OCI-LY1 (cell line): ENCODE measurements around the gene FZR1.

ENCODE experiments used
- H2AFZ ChIP-seq: fragments of 200-600 bp; sonication (generic), shearing (Covaris generic); 2 replicates; pipeline ENCODE4 v1.6.0; 2014; ENCODE audit warnings: antibody characterized with exemption, mild to moderate bottlenecking, low read length
- H3F3A ChIP-seq: fragments of 200-600 bp; sonication (generic), shearing (Covaris generic); 2 replicates; pipeline ENCODE4 v1.6.0; 2014; ENCODE audit warnings: mild to moderate bottlenecking, antibody characterized with exemption, low read length, moderate library complexity; ENCODE audit not compliant: insufficient read depth
- H3K27ac ChIP-seq: fragments of 200-600 bp; sonication (generic); 2 replicates; pipeline ENCODE4 v1.5.1; 2014; ENCODE audit warnings: low read length, mixed run types, mild to moderate bottlenecking, low read depth; ENCODE audit not compliant: poor library complexity, severe bottlenecking
- H3K27me3 ChIP-seq: fragments of 200-600 bp; sonication (generic); 2 replicates; pipeline ENCODE4 v1.6.0; 2014; ENCODE audit warnings: antibody characterized with exemption, mild to moderate bottlenecking, low read length, moderate library complexity; ENCODE audit not compliant: insufficient read depth
- H3K36me3 ChIP-seq: fragments of 200-600 bp; sonication (generic); 2 replicates; pipeline ENCODE4 v1.6.1; 2014; ENCODE audit warnings: mild to moderate bottlenecking, antibody characterized with exemption, low read length, moderate library complexity, mixed read lengths; ENCODE audit not compliant: insufficient read depth
- H3K4me1 ChIP-seq: fragments of 200-600 bp; sonication (generic); 2 replicates; pipeline ENCODE4 v1.5.1; 2014; ENCODE audit warnings: mild to moderate bottlenecking, low read length, moderate library complexity; ENCODE audit not compliant: insufficient read depth, severe bottlenecking
- H3K4me2 ChIP-seq: fragments of 200-600 bp; sonication (generic), shearing (Covaris generic); 2 replicates; pipeline ENCODE4 v1.6.1; 2014; ENCODE audit warnings: low read length
- H3K4me3 ChIP-seq: fragments of 200-600 bp; sonication (generic); 2 replicates; pipeline ENCODE4 v1.5.1; 2014; ENCODE audit warnings: low read length, low read depth, mild to moderate bottlenecking, mixed read lengths; ENCODE audit not compliant: poor library complexity, severe bottlenecking
- H3K79me2 ChIP-seq: fragments of 200-600 bp; shearing (Covaris generic); 2 replicates; pipeline ENCODE4 v1.6.1; 2016; ENCODE audit warnings: mixed run types, low read length, mixed read lengths; ENCODE audit not compliant: insufficient read depth
- H3K9ac ChIP-seq: fragments of 200-600 bp; sonication (generic), shearing (Covaris generic); 2 replicates; pipeline ENCODE4 v1.6.1; 2014; ENCODE audit warnings: mild to moderate bottlenecking, low read length, mixed read lengths
- H3K9me2 ChIP-seq: fragments of 200-600 bp; sonication (generic), shearing (Covaris generic); 2 replicates; pipeline ENCODE4 v1.6.1; 2014; ENCODE audit warnings: low read depth, mild to moderate bottlenecking, low read length, mixed read lengths
- H3K9me3 ChIP-seq: fragments of 200-600 bp; shearing (Covaris generic); 2 replicates; pipeline ENCODE4 v1.6.1; 2014; ENCODE audit warnings: low read length, mixed read lengths
- H4K20me1 ChIP-seq: fragments of 200-600 bp; sonication (generic), shearing (Covaris generic); 2 replicates; pipeline ENCODE4 v1.6.0; 2016; ENCODE audit warnings: mild to moderate bottlenecking, low read length; ENCODE audit not compliant: insufficient read depth
- EZH2 ChIP-seq: fragments of 200-600 bp; sonication (generic), shearing (Covaris generic); IDR thresholded peaks from 2 replicates; pipeline ENCODE4 v1.8.0; 2017; ENCODE audit warnings: borderline replicate concordance, mixed run types, mild to moderate bottlenecking, antibody characterized with exemption, low read length, moderate library complexity, mixed read lengths
- TF ChIP-seq, protein P1 (sequence below): fragments of 200-600 bp; sonication (generic), shearing (Covaris generic); IDR thresholded peaks from 2 replicates; pipeline ENCODE4 v1.5.1; 2017; ENCODE audit warnings: mild to moderate bottlenecking, antibody characterized with exemption, low read length, moderate library complexity, mixed read lengths

The FZR1 gene

DNA sequence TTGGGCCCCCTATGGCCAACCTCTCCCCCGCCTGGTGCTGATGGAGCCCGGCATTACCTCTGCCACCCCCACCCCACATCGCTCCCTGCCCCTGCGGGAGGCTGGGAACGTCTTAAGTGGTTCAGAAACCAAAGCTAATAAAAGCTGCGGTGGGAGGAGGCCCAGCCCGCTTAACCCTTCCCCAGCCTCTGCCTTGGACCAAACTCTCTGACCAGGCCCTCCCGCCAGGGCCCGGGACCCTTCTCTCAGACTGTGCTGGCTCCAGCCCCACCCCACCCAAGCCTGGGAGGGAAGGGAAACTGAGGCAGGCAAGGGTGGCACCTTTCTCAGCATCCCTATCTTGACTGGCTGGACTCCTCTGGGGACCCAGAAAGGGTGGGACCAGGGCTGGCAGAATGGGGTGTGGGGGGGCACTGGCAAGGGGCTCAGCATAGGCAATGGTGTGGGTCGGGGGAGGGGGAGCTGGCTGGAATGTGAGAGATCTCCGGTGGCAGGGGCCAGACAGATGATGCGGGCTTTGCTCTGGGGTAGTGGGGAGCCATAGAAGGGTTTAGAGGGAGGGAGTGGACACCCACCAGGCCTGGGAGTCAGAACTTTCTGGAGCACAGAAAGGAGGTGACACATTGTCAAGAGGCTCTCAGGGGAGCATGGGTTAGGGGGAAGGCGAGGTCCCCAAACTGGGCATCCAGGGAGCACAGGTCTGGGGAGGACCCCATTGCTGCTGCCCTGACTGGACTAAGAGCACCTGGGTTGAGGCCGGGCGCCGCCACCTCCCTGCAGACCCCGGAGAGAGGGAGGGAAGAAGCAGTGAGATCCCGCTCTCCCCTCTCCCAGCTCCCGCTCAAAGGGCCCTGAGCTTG lies 47.7 kb upstream of the FZR1 start:
- no peak overlapping the region for H3K4me2 ChIP-seq
- no peak overlapping the region for H3K27ac ChIP-seq
- no peaks in the 10 kb centered on the region for H3K9me2 ChIP-seq
- H3K79me2 ChIP-seq = no peaks in the 10 kb centered on the region
- no peaks in the 10 kb centered on the region for H3K9me3 ChIP-seq
- no peak overlapping the region for H3K4me3 ChIP-seq
- TF ChIP-seq, protein P1, sequence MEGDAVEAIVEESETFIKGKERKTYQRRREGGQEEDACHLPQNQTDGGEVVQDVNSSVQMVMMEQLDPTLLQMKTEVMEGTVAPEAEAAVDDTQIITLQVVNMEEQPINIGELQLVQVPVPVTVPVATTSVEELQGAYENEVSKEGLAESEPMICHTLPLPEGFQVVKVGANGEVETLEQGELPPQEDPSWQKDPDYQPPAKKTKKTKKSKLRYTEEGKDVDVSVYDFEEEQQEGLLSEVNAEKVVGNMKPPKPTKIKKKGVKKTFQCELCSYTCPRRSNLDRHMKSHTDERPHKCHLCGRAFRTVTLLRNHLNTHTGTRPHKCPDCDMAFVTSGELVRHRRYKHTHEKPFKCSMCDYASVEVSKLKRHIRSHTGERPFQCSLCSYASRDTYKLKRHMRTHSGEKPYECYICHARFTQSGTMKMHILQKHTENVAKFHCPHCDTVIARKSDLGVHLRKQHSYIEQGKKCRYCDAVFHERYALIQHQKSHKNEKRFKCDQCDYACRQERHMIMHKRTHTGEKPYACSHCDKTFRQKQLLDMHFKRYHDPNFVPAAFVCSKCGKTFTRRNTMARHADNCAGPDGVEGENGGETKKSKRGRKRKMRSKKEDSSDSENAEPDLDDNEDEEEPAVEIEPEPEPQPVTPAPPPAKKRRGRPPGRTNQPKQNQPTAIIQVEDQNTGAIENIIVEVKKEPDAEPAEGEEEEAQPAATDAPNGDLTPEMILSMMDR = no peak
- TF ChIP-seq EZH2 = no peak
- no peaks in the 10 kb centered on the region for H3K36me3 ChIP-seq
- H3K9ac ChIP-seq = no peak overlapping the region
- H3K4me1 ChIP-seq = no peaks in the 10 kb centered on the region
- no peaks in the 10 kb centered on the region for H4K20me1 ChIP-seq
- no peaks in the 10 kb centered on the region for H3K27me3 ChIP-seq
- no peaks in the 10 kb centered on the region for H3F3A ChIP-seq
- no peak overlapping the region for H2AFZ ChIP-seq

DNA sequence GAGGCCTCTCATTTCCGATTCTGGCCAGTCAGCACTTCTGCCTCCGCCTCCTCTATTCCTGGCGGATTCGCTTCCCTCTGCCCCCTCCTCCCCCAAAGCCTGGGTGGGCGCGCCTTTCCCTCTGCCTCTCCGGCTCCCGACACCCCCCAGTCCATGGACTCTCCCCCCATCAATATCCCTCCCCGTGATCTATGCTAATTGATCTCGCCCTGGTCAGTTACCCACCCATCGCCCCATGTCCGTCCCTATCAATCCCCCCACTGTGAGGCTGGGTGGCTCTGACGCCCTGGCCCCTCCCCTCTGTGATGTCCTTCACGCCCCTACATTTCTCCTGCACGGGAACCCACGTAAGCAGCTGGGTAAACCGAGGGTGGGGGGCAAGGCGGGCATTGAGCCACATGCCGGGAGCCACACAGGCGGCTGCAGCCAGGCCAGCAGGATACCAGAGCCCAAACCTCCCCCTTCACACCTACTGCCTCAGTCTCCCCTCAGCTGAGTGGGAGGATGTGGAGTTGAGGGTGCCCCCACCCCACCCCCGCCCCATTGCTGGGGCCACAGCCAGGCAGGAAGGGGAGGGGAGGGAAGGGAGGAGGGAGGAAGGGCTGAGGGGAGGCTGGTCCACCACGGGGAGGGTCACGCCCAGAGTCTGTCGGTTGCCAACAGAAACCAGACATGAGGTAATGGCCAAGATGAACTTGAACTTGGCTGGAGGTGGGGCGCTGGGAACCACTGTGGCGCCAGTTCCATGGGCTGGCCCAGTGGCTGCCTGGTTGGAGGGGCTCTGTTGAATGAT lies 46.8 kb upstream of the FZR1 start:
- no peaks in the 10 kb centered on the region for H3F3A ChIP-seq
- no peaks in the 10 kb centered on the region for H3K4me1 ChIP-seq
- H3K4me3 ChIP-seq = no peak overlapping the region
- H4K20me1 ChIP-seq = no peaks in the 10 kb centered on the region
- no peaks in the 10 kb centered on the region for H3K79me2 ChIP-seq
- no peak overlapping the region for H2AFZ ChIP-seq
- H3K36me3 ChIP-seq = no peaks in the 10 kb centered on the region
- H3K9ac ChIP-seq = no peak overlapping the region
- no peak for TF ChIP-seq EZH2
- TF ChIP-seq, protein P1 = no peak
- H3K9me2 ChIP-seq = no peaks in the 10 kb centered on the region
- H3K4me2 ChIP-seq = no peak overlapping the region
- H3K27me3 ChIP-seq = no peaks in the 10 kb centered on the region
- no peaks in the 10 kb centered on the region for H3K9me3 ChIP-seq
- no peak overlapping the region for H3K27ac ChIP-seq

DNA sequence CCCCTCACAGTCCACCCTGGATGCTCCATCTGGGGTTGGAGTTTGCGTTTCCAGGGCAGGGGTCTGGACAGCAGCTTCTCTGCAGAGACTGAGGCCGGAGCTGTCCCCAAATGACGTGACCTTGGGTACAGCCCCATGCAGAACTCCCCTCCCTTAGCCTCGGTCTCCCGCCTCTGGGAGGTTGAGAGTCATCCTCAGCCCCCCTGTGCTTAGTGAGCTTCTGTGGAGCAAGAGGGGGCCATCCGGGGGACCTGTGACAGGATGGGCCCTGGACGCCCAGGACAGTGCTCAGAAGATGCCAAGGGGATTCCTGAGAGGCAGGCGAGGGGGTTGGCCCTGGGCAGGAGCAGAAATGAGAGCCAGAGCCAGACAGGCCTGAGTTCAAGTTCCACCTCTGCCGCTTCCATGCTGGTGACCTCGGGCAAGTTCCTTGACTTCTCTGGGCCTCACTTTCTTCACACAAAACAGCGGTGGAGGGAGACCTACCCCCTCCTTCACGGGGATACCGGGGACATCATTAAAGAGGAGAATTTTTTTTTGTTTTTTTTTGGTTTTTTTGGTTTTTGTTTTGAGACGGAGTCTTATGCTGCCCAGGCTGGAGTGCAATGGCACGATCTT lies 46.0 kb upstream of the FZR1 start:
- no peaks in the 10 kb centered on the region for H3K36me3 ChIP-seq
- H3F3A ChIP-seq = no peaks in the 10 kb centered on the region
- no peaks in the 10 kb centered on the region for H3K4me1 ChIP-seq
- H3K9me2 ChIP-seq = no peaks in the 10 kb centered on the region
- H3K27me3 ChIP-seq = no peaks in the 10 kb centered on the region
- H3K9me3 ChIP-seq = no peaks in the 10 kb centered on the region
- no peak overlapping the region for H2AFZ ChIP-seq
- H3K9ac ChIP-seq = no peak overlapping the region
- no peak overlapping the region for H3K4me3 ChIP-seq
- no peak for TF ChIP-seq EZH2
- TF ChIP-seq, protein P1 = no peak
- no peak overlapping the region for H3K27ac ChIP-seq
- no peaks in the 10 kb centered on the region for H3K79me2 ChIP-seq
- no peaks in the 10 kb centered on the region for H4K20me1 ChIP-seq
- no peak overlapping the region for H3K4me2 ChIP-seq
